ENCODE data around the gene CACNA2D4.

CACNA2D4 gene

DNA sequence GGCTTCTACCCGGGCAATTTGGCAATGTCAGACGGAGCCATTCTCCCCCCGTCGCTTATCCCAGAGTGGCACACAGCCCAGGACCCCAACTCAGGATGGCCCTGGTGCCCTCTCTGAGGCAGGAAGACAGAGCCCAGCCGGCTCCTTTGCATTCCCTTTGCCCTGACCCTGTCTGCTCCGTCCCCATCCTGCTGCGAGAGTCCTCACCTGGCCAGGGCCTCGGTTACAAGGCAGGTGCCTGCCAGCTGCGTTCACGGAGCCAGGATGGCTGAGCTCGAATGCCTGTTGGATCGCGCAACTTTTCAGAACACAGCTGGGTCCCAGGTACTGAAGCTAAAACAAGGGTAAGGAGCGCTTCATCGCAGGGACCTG, 79.5 kb downstream of the CACNA2D4 start:
- no peak overlapping the region for H3K4me3 ChIP-seq (ENCODE audit: low read depth, low read length)
- in situ Hi-C loops (cut with HindIII; ENCODE audit: low sequenced_read_pairs), result no loop called here
- TF ChIP-seq CTCF (IDR thresholded peaks at IDR 0.05; ENCODE audit: low read depth, low read length, missing control alignments), result no peak
- DNase-seq (ENCODE audit: low read depth), result no peak

DNA sequence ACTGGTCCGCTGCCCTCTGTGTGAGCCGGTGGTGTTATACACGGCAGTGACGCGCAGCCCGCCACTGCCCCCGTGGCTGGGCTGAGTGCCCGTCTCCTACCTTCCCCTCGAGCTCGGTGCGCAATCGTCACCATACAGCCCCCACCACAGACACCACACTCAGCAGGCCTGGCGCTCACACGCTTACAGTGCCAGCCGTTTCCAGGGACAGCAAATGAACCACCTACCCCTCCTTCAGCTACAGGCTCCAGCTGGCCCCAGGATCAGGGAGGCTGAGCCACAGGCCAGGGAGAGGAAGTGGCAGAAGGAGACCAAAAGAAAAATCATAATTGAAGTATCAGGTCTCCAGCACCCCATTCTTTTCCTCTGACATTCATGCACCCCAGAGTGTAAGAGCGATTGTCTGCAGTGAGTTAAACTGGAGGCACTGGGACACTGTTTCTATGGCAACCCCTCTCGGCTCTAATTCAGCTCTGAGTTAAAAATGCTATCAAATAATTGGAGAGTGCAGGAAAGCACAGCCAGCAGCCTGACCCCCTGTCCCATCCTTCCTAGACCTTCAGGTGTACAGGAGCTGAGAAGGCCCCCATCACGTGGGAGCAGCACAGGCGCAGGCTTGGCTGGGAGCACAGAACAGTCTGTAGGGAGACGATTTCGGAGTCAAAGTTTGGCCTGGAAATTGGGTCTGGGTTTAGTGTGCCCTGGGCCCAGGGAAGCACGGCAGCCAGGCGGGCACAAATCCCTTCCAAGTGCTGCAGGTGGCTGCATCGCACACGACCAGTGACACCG, 80.1 kb downstream of the CACNA2D4 start:
- no peak overlapping the region for H3K4me3 ChIP-seq (ENCODE audit: low read depth, low read length)
- TF ChIP-seq CTCF (IDR thresholded peaks at IDR 0.05; ENCODE audit: low read depth, low read length, missing control alignments), result no peak
- in situ Hi-C loops (cut with HindIII; ENCODE audit: low sequenced_read_pairs), result no loop called here
- DNase-seq (ENCODE audit: low read depth), result no peak

- in situ Hi-C loops (cut with HindIII; ENCODE audit: low sequenced_read_pairs), result no loop called here
- H3K4me3 ChIP-seq (ENCODE audit: low read depth, low read length), result no peak overlapping the region
- no peak for TF ChIP-seq CTCF (IDR thresholded peaks at IDR 0.05; ENCODE audit: low read depth, low read length, missing control alignments)
- no peak for DNase-seq (ENCODE audit: low read depth)
Measured at GRCh38 chr12:1837541-1838204, 80.8 kb downstream of the CACNA2D4 start.

- in situ Hi-C loops (cut with HindIII; ENCODE audit: low sequenced_read_pairs), result no loop called here
- DNase-seq (ENCODE audit: low read depth), result no peak
- no peak overlapping the region for H3K4me3 ChIP-seq (ENCODE audit: low read depth, low read length)
- TF ChIP-seq CTCF (IDR thresholded peaks at IDR 0.05; ENCODE audit: low read depth, low read length, missing control alignments), result no peak
Measured at GRCh38 chr12:1836854-1837421, 81.5 kb downstream of the CACNA2D4 start.

- H3K4me3 ChIP-seq (ENCODE audit: low read depth, low read length), result no peak overlapping the region
- no peak for TF ChIP-seq CTCF (IDR thresholded peaks at IDR 0.05; ENCODE audit: low read depth, low read length, missing control alignments)
- DNase-seq (ENCODE audit: low read depth), result no peak
- in situ Hi-C loops (cut with HindIII; ENCODE audit: low sequenced_read_pairs), result no loop called here
Measured at GRCh38 chr12:1836241-1836803, 82.1 kb downstream of the CACNA2D4 start.

GRCh38 chr12:1835211-1836131, 83.0 kb downstream of the CACNA2D4 start:
- no peak overlapping the region for H3K4me3 ChIP-seq (ENCODE audit: low read depth, low read length)
- no peak for DNase-seq (ENCODE audit: low read depth)
- TF ChIP-seq CTCF (IDR thresholded peaks at IDR 0.05; ENCODE audit: low read depth, low read length, missing control alignments), result no peak
- in situ Hi-C loops (cut with HindIII; ENCODE audit: low sequenced_read_pairs), result no loop called here

All from astrocyte of the cerebellum (primary cell).